ELF-1 (cell line): ENCODE measurements around the gene UGT1A7.
"Not testable (repeated sequence)": the region's sequence is repeated elsewhere in the genome, so short reads cannot be mapped to it uniquely, and the experiment has no call there.

ENCODE experiments used
- DNase-seq: peaks from one replicate; pipeline ENCODE4 v3.0.0-alpha.2; 2016; ENCODE audit warnings: low read depth, low spot score

The UGT1A7 gene

DNA sequence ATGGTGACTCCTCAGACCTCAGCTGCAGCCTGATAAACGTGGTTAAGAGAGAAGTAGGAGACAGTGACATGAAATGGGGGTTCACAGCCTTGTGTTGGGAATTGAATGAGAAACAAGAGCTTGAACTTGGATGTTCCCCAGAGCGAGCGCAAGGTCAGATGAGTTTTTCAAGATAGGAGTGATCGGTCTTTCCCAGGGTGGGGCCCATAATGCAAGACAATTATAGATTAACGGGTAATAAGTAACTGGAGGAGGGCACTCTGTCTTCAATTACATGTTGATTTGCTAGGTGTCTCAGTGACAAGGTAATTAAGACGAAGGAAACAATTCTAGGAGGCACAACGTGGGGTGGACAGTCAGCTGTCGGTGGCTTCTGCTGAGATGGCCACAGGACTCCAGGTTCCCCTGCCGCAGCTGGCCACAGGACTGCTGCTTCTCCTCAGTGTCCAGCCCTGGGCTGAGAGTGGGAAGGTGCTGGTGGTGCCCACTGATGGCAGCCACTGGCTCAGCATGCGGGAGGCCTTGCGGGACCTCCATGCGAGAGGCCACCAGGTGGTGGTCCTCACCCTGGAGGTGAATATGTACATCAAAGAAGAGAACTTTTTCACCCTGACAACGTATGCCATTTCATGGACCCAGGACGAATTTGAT, 31.0 kb downstream of the UGT1A7 start, which contains the start of gene UGT1A5:
UGT1A5 (plus strand) TSS at position 297 of the 651 bp plus-strand sequence; CDS start at position 382, 85 bp downstream.
- DNase-seq = no peak

DNA sequence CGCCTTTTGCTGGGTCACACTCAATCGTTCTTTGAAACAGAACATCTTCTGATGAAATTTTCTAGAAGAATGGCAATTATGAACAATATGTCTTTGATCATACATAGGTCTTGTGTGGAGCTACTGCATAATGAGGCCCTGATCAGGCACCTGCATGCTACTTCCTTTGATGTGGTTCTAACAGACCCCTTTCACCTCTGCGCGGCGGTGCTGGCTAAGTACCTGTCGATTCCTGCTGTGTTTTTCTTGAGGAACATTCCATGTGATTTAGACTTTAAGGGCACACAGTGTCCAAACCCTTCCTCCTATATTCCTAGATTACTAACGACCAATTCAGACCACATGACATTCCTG, 31.5 kb downstream of the UGT1A7 start:
- no peak for DNase-seq

DNA sequence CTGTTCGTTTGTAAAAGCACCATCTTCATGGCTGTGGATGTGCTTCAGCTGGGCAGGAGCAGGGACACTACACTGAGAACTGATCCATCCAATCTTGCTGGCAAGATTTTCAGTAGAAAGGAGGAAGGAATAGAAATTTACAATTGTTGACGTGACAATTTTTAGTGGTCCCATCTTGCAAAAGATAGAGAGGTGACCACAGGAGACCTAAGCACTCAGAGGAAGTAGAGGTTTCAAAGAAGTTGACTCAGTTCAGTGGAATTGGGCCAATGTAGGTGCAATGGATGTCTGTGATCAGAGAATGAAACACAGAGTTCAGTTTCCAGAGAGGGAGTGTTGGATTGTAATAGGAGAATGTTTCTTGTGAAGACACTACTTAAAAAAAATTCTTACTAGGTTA, 32.4 kb downstream of the UGT1A7 start:
- no peak for DNase-seq

DNA sequence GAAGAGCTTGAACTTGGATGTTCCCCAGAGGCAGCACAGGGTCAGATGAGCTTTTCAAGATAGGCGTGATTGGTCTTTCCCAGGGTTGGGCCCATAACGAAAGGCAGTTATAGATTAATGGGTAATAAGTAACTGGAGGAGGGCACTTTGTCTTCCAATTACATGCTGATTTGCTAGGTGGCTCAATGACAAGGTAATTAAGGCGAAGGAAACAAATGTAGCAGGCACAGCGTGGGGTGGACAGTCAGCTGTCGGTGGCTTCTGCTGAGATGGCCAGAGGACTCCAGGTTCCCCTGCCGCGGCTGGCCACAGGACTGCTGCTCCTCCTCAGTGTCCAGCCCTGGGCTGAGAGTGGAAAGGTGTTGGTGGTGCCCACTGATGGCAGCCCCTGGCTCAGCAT, 36.9 kb downstream of the UGT1A7 start, which contains the start of gene UGT1A4:
UGT1A4 (plus strand) TSS at position 185 of the 400 bp plus-strand sequence; CDS start at position 270, 85 bp downstream.
- no peak for DNase-seq

DNA sequence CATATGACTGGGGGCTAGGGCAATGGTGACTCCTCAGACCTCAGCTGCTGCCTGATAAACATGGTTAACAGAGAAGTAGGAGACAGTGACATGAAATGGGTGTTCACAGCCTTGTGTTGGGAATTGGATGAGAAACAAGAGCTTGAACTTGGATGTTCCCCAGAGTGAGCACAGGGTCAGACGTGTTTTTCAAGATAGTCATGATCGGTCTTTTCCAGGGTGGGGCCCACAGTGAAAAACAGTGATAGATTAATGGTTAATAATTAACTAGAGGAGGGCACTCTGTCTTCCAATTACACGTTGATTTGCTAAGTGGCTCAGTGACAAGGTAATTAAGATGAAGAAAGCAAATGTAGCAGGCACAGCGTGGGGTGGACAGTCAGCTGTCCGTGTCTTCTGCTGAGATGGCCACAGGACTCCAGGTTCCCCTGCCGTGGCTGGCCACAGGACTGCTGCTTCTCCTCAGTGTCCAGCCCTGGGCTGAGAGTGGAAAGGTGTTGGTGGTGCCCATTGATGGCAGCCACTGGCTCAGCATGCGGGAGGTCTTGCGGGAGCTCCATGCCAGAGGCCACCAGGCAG, 47.1 kb downstream of the UGT1A7 start, which contains the start of gene UGT1A3:
UGT1A3 (plus strand) TSS at position 320 of the 579 bp plus-strand sequence; CDS start at position 405, 85 bp downstream.
- no peak for DNase-seq

DNA sequence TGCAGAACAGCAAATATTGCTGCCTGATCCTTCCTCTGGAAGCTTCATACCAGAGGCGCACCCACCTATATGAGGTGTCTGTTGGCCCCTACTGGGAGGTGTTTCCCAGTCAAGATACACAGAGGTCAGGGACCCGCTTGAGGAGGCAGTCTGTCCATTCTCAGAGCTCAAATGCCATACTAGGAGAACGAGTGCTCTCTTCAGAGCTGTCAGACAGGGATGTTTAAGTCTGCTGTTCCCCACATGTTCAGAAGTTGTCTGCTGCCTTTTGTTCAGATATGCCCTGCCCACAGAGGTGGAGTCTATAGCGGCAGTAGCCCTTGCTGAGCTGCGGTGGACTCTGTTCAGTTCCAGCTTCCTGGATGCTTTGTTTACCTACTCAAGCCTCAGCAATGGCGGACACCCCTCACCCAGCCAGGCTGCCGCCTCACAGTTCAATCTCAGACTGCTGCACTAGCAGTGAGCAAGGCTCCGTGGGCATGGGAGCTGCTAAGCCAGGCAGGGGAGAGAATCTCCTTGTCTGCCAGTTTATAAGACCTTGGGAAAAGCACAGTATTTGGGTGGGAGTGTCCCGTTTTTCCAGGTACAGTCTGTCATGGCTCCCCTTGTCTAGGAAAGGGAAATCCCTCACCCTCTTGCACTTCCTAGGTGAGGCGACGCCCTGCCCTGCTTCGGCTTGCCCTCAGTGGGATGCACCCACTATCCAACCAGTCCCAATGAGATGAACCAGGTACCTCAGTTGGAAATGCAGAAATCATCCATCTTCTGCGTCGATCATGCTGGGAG, 55.4 kb downstream of the UGT1A7 start:
- DNase-seq = not testable (repeated sequence)

DNA sequence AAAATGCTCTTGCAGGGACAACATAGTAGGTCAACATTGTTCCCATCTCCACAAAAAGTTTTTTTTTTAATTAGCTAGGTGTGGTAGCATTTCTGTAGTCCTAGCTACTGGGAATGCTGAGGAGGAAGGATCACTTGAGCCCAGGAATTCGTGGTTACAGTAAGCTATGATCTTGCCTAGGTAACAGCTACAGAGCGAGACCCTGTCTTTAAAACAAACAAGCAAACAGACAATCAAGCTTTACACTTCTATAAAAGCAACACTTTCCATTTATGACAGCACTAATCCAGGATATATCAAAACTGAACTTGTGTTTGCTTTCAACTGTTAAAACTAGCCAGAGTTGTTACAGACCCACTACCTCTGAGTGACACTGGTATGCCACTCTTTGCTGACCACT, 59.2 kb downstream of the UGT1A7 start:
- no peak for DNase-seq

DNA sequence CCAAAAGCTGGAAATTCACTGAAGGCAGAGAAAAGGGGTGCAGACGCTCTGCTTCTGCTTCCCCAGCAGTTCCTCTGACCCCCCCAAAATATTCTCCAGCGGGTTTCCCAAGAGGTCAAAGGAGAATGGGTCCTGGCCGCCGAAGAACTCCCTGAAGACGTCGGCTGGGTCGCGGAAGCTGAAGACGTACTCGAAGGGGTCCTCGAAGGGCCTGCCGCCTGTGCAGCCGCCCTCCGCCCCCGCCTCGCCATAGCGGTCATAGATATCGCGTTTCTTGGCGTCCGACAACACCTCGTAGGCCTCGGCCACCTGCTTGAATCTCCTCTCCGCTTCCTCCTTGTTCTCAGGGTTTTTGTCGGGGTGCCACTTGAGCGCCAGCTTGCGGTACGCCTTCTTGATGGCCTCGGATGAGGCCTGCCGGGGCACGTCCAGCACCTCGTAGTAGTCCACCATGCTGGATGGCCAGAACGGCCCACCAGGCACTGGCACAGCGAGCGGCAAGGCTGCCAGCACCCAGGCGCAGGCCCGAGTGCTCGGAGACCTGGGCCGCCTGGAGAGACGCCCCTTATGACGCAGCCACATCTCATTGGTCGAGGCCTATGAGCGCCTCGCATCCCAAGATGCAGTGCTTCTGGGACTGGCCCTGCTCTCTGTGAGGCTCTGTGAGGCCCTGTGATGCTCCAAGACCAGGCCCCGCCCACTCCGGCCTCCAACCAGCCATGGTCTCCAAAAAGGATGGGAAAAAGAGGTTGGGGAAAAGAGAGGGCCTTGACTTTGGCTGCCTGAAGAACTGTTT, 62.0 kb downstream of the UGT1A7 start:
- DNase-seq = no peak

DNA sequence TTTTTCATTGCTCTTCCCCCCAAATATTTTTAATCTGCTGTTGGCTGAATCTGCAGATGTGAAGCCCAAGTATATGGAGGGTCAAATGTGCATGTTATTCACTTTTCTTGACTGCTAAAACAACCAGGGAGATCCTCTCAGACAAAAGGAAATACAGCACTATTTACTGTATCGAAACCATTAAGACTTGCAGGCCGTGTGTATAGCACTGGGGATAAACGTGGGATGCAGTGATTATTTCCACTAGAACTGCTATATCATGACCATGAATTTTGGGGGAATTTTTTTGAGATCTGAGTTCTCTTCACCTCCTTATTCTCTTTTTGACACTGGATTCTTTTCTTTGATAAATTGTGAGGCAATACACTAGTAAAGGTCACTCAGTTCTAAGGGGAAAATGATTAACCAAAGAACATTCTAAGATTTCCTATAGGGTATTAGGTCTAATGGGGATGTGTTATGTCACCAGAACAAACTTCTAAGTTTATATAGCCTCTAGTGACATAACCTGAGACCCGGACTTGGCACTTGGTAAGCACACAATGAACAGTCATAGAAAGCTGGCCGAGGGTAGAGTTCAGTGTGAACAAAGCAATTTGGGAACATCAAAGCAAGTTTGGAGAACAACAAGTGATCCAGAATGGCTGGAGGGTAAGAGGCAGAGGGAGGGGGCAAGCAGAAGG, 63.5 kb downstream of the UGT1A7 start:
- DNase-seq = no peak

DNA sequence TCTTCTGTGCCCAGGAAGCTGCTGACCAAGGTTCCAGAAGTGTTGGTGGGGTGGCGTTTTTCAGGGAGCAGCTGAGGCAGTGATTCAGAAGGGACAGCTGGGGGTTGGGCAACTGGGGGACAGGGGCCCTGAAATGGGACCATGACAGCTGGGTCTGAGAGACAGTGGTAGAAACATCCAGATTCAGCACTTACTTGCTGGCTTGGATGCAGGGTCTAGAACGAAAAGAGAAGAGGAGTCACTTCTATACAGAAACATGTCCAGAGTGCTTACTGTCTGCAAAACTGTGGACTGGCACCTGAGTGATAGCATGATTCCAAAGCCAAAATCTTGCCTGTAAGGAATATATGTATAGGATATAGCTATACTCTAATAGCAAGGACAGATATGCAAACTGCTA, 64.1 kb downstream of the UGT1A7 start:
- not testable (repeated sequence) for DNase-seq

DNA sequence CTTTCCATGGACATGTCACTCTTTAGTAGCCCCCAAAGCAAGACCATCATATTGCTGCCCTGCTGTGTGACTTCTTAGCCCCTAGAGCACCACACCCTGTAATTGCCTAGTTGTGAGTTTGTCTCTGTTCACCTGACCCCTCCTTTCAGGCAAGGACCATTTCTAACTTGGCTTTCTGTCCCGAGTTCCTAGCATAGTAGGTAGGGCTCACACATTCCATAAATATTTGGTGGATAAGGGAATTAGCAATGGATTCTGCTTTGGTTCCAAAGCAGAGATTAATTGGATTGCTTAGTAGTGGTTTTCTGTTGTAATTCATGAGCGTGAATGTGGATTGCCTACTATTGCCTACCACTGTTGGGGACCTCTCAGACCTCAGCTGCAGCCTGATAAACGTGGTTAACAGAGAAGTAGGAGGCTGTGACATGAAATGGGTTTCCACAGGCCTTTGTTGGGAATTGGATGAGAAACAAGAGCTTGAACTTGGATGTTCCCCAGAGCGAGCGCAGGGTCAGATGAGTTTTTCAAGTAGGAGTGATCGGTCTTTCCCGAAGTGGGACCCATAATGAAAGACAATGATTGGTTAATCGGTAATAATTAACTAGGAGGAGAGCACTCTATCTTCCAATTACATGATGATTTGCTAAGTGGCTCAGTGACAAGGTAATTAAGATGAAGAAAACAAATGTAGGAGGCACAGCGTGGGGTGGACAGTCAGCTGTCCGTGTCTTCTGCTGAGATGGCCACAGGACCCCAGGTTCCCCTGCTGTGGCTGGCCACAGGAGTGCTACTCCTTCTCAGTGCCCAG, 65.0 kb downstream of the UGT1A7 start:
- DNase-seq = no peak

DNA sequence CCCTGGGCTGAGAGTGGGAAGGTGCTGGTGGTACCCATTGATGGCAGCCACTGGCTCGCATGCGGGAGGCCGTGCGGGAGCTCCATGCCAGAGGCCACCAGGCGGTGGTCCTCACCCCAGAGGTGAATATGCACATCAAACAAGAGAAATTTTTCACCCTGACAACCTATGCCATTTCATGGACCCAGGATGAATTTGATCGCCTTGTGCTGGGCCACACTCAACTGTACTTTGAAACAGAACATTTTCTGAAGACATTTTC, 65.5 kb downstream of the UGT1A7 start:
- no peak for DNase-seq

DNA sequence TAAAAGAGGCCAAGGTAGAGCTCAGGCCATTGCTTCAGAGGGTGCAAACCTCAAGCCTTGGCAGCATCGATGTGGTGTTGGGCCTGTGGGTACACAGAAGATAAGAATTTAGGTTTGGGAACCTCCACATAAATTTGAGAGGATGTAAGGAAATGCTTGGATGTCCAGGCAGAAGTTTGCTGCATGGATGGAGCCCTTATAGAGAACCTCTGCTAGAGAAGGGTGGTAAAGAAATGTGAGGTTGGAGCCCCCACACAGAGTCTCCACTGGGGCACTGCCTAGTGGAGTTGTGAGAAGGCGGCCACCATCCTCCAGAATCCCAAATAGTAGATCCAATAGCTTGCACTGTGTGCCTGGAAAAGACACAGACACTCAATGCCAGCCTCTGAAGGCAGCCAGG, 69.0 kb downstream of the UGT1A7 start:
- DNase-seq = not testable (repeated sequence)

DNA sequence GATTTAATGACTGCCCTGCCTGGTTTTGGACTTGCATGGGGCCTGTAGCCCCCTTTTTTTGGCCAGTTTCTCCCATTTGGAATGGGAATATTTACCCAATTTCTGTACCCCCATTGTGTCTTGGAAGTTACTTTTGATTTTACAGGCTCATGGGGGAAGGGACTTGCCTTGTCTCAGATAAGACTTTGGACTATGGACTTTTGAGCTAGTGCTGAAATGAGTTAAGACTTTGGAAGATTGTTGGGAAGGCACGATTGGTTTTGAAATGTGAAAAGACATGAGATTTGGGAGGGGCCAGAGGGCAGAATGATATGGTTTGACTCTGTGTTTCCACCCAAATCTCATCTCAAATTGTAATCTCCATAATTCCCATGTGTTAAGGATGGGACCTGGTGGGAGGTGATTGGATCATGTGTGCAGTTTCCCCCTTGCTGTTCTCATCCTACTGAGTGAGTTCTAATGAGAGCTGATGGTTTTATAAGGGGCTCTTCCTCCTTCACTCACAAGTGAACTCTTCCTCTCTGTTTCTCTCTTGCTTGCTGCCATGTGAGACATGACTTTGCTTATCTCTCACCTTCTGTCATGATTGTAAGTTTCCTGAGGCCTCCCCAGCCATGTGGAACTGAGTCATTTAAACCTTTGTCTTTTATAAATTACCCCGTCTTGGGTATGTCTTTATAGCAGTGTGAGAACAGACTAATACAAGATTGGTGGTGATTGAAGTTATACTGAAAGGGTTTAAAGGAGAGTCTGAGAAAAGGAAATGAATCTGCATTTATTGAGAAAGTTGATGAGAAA, 69.7 kb downstream of the UGT1A7 start:
- not testable (repeated sequence) for DNase-seq

DNA sequence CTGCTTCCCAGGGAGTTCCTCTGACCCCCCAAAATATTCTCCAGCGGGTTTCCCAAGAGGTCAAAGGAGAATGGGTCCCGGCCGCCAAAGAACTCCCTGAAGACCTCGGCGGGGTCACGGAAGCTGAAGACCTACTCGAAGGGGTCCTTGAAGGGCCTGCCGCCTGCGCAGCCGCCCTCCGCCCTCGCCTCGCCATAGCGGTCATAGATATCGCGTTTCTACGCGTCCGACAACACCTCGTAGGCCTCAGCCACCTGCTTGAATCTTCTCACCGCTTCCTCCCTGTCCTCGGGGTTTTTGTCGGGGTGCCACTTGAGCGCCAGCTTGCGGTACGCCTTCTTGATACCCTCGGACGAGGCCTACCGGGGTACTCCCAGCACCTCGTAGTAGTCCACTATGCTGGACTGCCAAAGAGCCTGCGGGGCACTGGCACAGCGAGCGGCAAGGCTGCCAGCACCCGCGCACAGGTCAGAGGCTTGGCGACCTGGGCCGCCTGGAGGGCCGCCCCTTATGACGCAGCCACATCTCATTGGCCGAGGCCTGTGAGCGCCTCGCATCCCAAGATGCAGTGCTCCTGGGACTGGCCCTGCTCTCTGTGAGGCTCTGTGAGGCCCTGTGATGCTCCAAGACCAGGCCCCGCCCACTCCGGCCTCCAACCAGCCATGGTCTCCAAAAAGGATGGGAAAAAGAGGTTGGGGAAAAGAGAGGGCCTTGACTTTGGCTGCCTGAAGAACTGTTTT, 73.3 kb downstream of the UGT1A7 start:
- no peak for DNase-seq

DNA sequence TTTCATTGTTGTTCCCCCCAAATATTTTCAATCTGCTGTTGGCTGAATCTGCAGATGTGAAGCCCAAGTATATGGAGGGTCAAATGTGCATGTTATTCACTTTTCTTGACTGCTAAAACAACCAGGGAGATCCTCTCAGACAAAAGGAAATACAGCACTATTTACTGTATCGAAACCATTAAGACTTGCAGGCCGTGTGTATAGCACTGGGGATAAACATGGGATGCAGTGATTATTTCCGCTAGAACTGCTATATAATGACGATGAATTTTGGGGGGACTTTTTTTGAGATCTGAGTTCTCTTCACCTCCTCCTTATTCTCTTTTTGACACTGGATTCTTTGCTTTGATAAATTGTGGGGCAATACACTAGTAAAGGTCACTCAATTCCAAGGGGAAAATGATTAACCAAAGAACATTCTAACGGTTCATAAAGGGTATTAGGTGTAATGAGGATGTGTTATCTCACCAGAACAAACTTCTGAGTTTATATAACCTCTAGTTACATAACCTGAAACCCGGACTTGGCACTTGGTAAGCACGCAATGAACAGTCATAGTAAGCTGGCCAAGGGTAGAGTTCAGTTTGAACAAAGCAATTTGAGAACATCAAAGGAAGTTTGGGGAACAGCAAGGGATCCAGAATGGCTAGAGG, 74.9 kb downstream of the UGT1A7 start:
- DNase-seq = no peak

DNA sequence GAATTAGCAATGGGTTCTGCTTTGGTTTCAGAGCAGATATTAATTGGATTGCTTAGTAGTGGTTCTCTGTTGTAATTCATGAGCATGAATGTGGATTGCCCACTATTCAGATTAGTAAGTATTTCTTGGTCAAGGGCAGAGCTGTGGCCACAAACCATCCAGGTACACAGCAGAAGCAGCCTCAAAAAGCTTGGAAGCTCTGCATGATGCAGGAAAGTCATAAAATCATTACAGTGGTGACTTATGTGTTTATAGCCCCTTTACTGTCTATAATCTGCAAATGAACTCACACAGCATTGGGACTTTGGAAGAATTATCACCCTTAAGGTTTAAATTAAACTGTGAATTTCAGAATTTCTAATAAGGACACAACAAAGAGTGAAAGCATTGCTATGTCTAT, 76.4 kb downstream of the UGT1A7 start:
- DNase-seq = no peak

DNA sequence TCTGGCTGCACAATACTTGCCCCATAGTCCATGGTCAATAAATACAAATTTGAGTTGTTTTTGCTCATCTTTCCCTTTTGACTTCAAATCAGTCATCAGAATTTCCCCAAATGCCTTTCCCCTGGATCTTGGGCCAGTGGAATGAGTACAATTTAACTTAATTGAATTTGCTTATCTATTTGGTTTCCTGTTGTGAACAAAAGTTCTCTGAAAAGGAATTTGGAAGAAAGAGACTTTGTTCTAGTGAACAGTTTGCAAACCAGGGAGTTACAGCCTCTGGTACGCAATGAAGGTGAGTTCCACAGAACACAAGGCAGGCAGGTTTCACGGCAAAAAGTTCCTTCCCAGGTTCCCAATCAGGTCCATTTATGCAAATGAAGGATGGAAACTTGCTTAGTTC, 77.1 kb downstream of the UGT1A7 start:
- no peak for DNase-seq

DNA sequence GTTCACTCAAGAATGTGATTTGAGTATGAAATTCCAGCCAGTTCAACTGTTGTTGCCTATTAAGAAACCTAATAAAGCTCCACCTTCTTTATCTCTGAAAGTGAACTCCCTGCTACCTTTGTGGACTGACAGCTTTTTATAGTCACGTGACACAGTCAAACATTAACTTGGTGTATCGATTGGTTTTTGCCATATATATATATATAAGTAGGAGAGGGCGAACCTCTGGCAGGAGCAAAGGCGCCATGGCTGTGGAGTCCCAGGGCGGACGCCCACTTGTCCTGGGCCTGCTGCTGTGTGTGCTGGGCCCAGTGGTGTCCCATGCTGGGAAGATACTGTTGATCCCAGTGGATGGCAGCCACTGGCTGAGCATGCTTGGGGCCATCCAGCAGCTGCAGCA, 78.3 kb downstream of the UGT1A7 start, which contains the start of gene UGT1A1:
UGT1A1 (plus strand) TSS at position 228 of the 400 bp plus-strand sequence; CDS start at position 246, 18 bp downstream.
- no peak for DNase-seq
